ENCODE measurements around the gene TTC9C.
"Not testable (repeated sequence)": the region's sequence is repeated elsewhere in the genome, so short reads cannot be mapped to it uniquely, and the experiment has no call there.

The TTC9C gene

GRCh38 chr11:62728171-62728988 lies at the start of gene TTC9C:
TTC9C (plus strand) TSS chr11:62728486; CDS start chr11:62728849, 363 bp downstream.
- DNase-seq, result peak; percentile 80

GRCh38 chr11:62678770-62679696 lies 49.3 kb upstream of the TTC9C start, which contains the start of gene UBXN1:
UBXN1 (minus strand) TSS chr11:62679073; CDS start chr11:62678923, 150 bp downstream.
- peak; percentile 80 for DNase-seq

- DNase-seq, result no peak
Observed at GRCh38 chr11:62680825-62681240, 47.5 kb upstream of the TTC9C start.

GRCh38 chr11:62682518-62682917 lies 45.8 kb upstream of the TTC9C start:
- no peak for DNase-seq

GRCh38 chr11:62687508-62688396 lies 40.5 kb upstream of the TTC9C start:
- DNase-seq, result no peak

GRCh38 chr11:62688491-62688890 lies 39.8 kb upstream of the TTC9C start:
- DNase-seq, result no peak

GRCh38 chr11:62689421-62690183 lies 38.7 kb upstream of the TTC9C start, which contains the start of gene LRRN4CL:
LRRN4CL (minus strand) TSS chr11:62689530; CDS start chr11:62688508, 1,022 bp downstream.
- DNase-seq, result no peak

- DNase-seq, result not testable (repeated sequence)
Observed at GRCh38 chr11:62693624-62694023, 34.7 kb upstream of the TTC9C start.

- peak; percentile 74 for DNase-seq
Observed at GRCh38 chr11:62694455-62695167, 33.7 kb upstream of the TTC9C start.

- DNase-seq, result no peak
Observed at GRCh38 chr11:62702246-62702645, 26.0 kb upstream of the TTC9C start.

- not testable (repeated sequence) for DNase-seq
Observed at GRCh38 chr11:62703921-62704320, 24.4 kb upstream of the TTC9C start.

- DNase-seq, result no peak
Observed at GRCh38 chr11:62705413-62705812, 22.9 kb upstream of the TTC9C start.

GRCh38 chr11:62705880-62706849 lies 22.1 kb upstream of the TTC9C start:
- DNase-seq, result peak; percentile 94

GRCh38 chr11:62706850-62707247 lies 21.4 kb upstream of the TTC9C start:
- no peak for DNase-seq

GRCh38 chr11:62707277-62707861 lies 20.9 kb upstream of the TTC9C start, which contains the start of the genes BSCL2 and GNG3:
BSCL2 (minus strand) TSS chr11:62707424; CDS start chr11:62707195, 229 bp downstream.
GNG3 (plus strand) TSS chr11:62707676; CDS start chr11:62708296, 620 bp downstream.
- DNase-seq, result no peak

GRCh38 chr11:62708392-62708791 lies 19.9 kb upstream of the TTC9C start:
- no peak for DNase-seq

GRCh38 chr11:62708793-62709192 lies 19.5 kb upstream of the TTC9C start:
- DNase-seq, result peak; percentile 32

- peak; percentile 95 for DNase-seq
Observed at GRCh38 chr11:62709247-62710000, 18.9 kb upstream of the TTC9C start.
